K562 (cell line): ENCODE measurements around the gene FAM174B. TPM values are rescaled to one million over a fixed set of nuclear protein-coding genes. Genes with fewer than 3 reads are reported as not detected.

Experiments
- ATAC-seq: fragments of 200-7000 bp; cut with Tn5 transposase; 3 replicates; pipeline ENCODE4 v1.9.1; 2020; ENCODE audit warnings: moderate library complexity
- BruUV-seq: library from RNA; stranded (reverse); fragments of 400-500 nt; replicated peaks from 2 replicates; lab custom pipeline; 2021; lab: Mats Ljungman, UMichigan
- CTCF ChIA-PET: fragments of 300-600 bp; formaldehyde crosslinking; extraction: SDS; loops from one replicate; lab custom pipeline; 2021; ENCODE audit warnings: low intra/inter-chr PET ratio; lab: Yijun Ruan, JAX
- POLR2A ChIA-PET: fragments of 300-600, 350-650 bp; sonication (Branson Sonifier 250); formaldehyde crosslinking; extraction: SDS; loops from one replicate; lab custom pipeline; 2021; ENCODE audit warnings: antibody characterized with exemption, inconsistent platforms; lab: Yijun Ruan, JAX
- DNase-seq, 4 experiments: peaks; one replicate each; pipeline versions ENCODE4 v3.0.0 to v3.0.0-alpha.2; 2011 to 2018; ENCODE audit warnings: low spot score in 3 of 4, mixed read lengths in 3 of 4; ENCODE audit errors: extremely low read depth in 1 of 4
- FAIRE-seq: peaks from 2 replicates; lab custom pipeline; 2011; peaks lifted over from hg19 to GRCh38; lab: Jason Lieb, UNC
- H2AFZ ChIP-seq: 2 replicates; pipeline ENCODE4 v1.6.0; 2011; ENCODE audit warnings: low read depth, low read length, control low read depth, inconsistent platforms
- H3K27ac ChIP-seq: fragments of 200-600 bp; 3 replicates; pipeline ENCODE4 v1.8.0; 2011; ENCODE audit warnings: low read depth, mild to moderate bottlenecking, control low read depth, inconsistent platforms, low read length, moderate library complexity, mixed read lengths; ENCODE audit errors: extremely low read depth
- H3K27me3 ChIP-seq, 2 experiments: fragments of 300-600 bp in 1 of 2; 2 replicates in 1 of 2; 3 replicates in 1 of 2; pipeline versions ENCODE4 v1.6.0 to v1.8.0; 2011; ENCODE audit warnings: inconsistent platforms in 2 of 2, low read length in 2 of 2, mild to moderate bottlenecking in 1 of 2, mixed read lengths in 1 of 2, moderate library complexity in 1 of 2; ENCODE audit not compliant: control insufficient read depth in 2 of 2, insufficient read depth in 2 of 2
- H3K36me3 ChIP-seq: fragments of 300-600 bp; 3 replicates; pipeline ENCODE4 v1.8.0; 2011; ENCODE audit warnings: mild to moderate bottlenecking, low read length, inconsistent platforms; ENCODE audit not compliant: control insufficient read depth, insufficient read depth
- H3K4me1 ChIP-seq, 2 experiments: fragments of 200-600 bp in 1 of 2; replicated peaks in 1 of 2; 2 replicates in 1 of 2; 3 replicates in 1 of 2; pipeline versions ENCODE4 v1.5.1 to v1.8.0; 2011; ENCODE audit warnings: inconsistent platforms in 2 of 2, low read length in 2 of 2, mild to moderate bottlenecking in 1 of 2, mixed read lengths in 1 of 2, moderate library complexity in 1 of 2; ENCODE audit not compliant: control insufficient read depth in 2 of 2, insufficient read depth in 2 of 2
- H3K4me2 ChIP-seq: 2 replicates; pipeline ENCODE4 v1.6.1; 2011; ENCODE audit warnings: low read length, control low read depth, inconsistent platforms, mixed read lengths; ENCODE audit not compliant: insufficient read depth
- H3K4me3 ChIP-seq: fragments of 200-600 bp; sonication (generic), shearing (Covaris generic); 2 replicates; pipeline ENCODE4 v1.5.1; 2016; ENCODE audit warnings: control low read depth, inconsistent platforms
- H3K79me2 ChIP-seq: fragments of 200-600 bp; 3 replicates; pipeline ENCODE4 v1.8.0; 2011; ENCODE audit warnings: low read length, inconsistent platforms; ENCODE audit not compliant: control insufficient read depth, insufficient read depth
- H3K9ac ChIP-seq, 2 experiments: 2 replicates each; pipeline versions ENCODE4 v1.6.0 to v1.6.1; 2011; ENCODE audit warnings: low read depth in 2 of 2, low read length in 2 of 2, control low read depth in 1 of 2, inconsistent platforms in 1 of 2, mild to moderate bottlenecking in 1 of 2, mixed read lengths in 1 of 2; ENCODE audit not compliant: insufficient read depth in 1 of 2
- H3K9me1 ChIP-seq: one replicate; pipeline ENCODE4 v1.6.0; 2011; ENCODE audit warnings: inconsistent platforms, mild to moderate bottlenecking, low read length, moderate library complexity; ENCODE audit not compliant: control insufficient read depth, insufficient read depth
- H3K9me3 ChIP-seq: replicated peaks from 2 replicates; pipeline ENCODE4 v1.5.1; 2011; ENCODE audit warnings: low read depth, low read length, inconsistent platforms; ENCODE audit not compliant: control insufficient read depth, insufficient read depth
- H4K20me1 ChIP-seq: replicated peaks from 2 replicates; pipeline ENCODE4 v1.6.1; 2011; ENCODE audit warnings: low read length, inconsistent platforms, mixed read lengths; ENCODE audit not compliant: control insufficient read depth, insufficient read depth
- ESRRB ChIP-seq: fragments of 250-450 bp; sonication (Bioruptor Pico); IDR thresholded peaks from 2 replicates; pipeline ENCODE4 v1.5.0; 2020; ENCODE audit warnings: mild to moderate bottlenecking, moderate library complexity, borderline replicate concordance
- KDM5B ChIP-seq: fragments of 200-600 bp; sonication (generic); IDR thresholded peaks from 2 replicates; pipeline ENCODE4 v1.6.1; 2012; ENCODE audit warnings: low read depth, mild to moderate bottlenecking, moderate library complexity, low read length, control low read depth, inconsistent platforms; ENCODE audit not compliant: insufficient replicate concordance
- RB1 ChIP-seq: fragments of 450-650 bp; IDR thresholded peaks from 2 replicates; pipeline ENCODE4 v1.6.1; 2017; ENCODE audit warnings: low read depth, mild to moderate bottlenecking
- SNRNP70 ChIP-seq: fragments of 200-400 bp; formaldehyde crosslinking; optimal IDR thresholded peaks from 2 replicates; pipeline ENCODE3; 2017; ENCODE audit warnings: low read depth, low read length
- ZFP36 ChIP-seq: fragments of 150-350 bp; IDR thresholded peaks from 2 replicates; pipeline ENCODE4 v1.6.1; 2018; ENCODE audit warnings: low read length, low read depth; ENCODE audit not compliant: partially characterized antibody
- ZNF174 ChIP-seq: fragments of 250-450 bp; sonication (Bioruptor Pico); IDR thresholded peaks from 2 replicates; pipeline ENCODE4 v1.4.0; 2020; ENCODE audit warnings: mild to moderate bottlenecking
- ZNF23 ChIP-seq: fragments of 250-450 bp; sonication (Bioruptor Pico); IDR thresholded peaks from 2 replicates; pipeline ENCODE4 v1.4.0; 2020; ENCODE audit warnings: mild to moderate bottlenecking
- ZNF668 ChIP-seq: fragments of 250-450 bp; sonication (Bioruptor Pico); IDR thresholded peaks from 2 replicates; pipeline ENCODE4 v1.8.0; 2022; ENCODE audit warnings: mild to moderate bottlenecking, inconsistent platforms
- WGBS: fragments of 100-300 bp; shearing (Covaris generic); methylation state at CpG from one replicate; pipeline ENCODE4 v1.1.6; 2016; ENCODE audit warnings: low coverage, mixed read lengths; ENCODE audit not compliant: insufficient coverage; ENCODE audit errors: missing lambda C conversion rate; 5-methylcytosine and 5-hydroxymethylcytosine counted together
- in situ Hi-C: fragments of 300-500 bp; cut with MboI; formaldehyde crosslinking; loops from 4 replicates; pipeline ENCODE4 v1.15.0; 2018; ENCODE audit warnings: inconsistent platforms, mixed read lengths
- intact Hi-C: fragments of 100-400 bp; cut with micrococcal nuclease; formaldehyde crosslinking; loops from 2 replicates; pipeline ENCODE4 v1.14.2; 2022
- polyA plus RNA-seq, 8 experiments: library from polyadenylated mRNA; depleted of rRNA in 4 of 8; stranded (reverse) in 5 of 8; unstranded in 3 of 8; fragments of >200 nt; fragmentation: Nextera tagmentation in 2 of 8; fragmentation: Illumina TruSeq in 1 of 8; extraction: Ambion mirVana in 2 of 8; extraction: Trizol in 1 of 8; gene quantifications; 2 replicates each; pipeline versions ENCODE4 v1.2.1 to v1.2.3, GENCODE V29; 2011 to 2014; ENCODE audit warnings: inconsistent platforms in 1 of 8, missing spikeins in 1 of 8
- total RNA-seq, 7 experiments: library from RNA; depleted of rRNA in 6 of 7; stranded (reverse); fragments of >200 nt in 6 of 7; fragmentation: Illumina TruSeq in 2 of 7; extraction: Trizol in 2 of 7; gene quantifications; 2 replicates each; pipeline versions ENCODE4 v1.2.1 to v1.2.3, GENCODE V29; 2011 to 2021; ENCODE audit warnings: low replicate concordance in 1 of 7
- TF ChIP-seq, protein P1 (sequence below): fragments of 250-450 bp; sonication (Bioruptor Pico); IDR thresholded peaks from 2 replicates; pipeline ENCODE4 v1.8.0; 2021; ENCODE audit warnings: borderline replicate concordance, mild to moderate bottlenecking, moderate library complexity; ENCODE audit not compliant: poor library complexity, severe bottlenecking
- TF ChIP-seq, protein P2 (sequence below): sonication (generic); formaldehyde crosslinking; IDR thresholded peaks from 2 replicates; pipeline ENCODE4 v1.8.0; 2022; ENCODE audit warnings: missing genetic modification reagents, mild to moderate bottlenecking, borderline replicate concordance
- TF ChIP-seq, protein P3 (sequence below): fragments of 250-450 bp; sonication (Bioruptor Pico); IDR thresholded peaks from 2 replicates; pipeline ENCODE4 v1.4.0; 2020
- TF ChIP-seq, protein P4 (sequence below): fragments of 250-450 bp; sonication (Bioruptor Pico); IDR thresholded peaks from 2 replicates; pipeline ENCODE4 v1.8.0; 2021; ENCODE audit warnings: mild to moderate bottlenecking, moderate library complexity
- TF ChIP-seq, protein P5 (sequence below): IDR thresholded peaks from 2 replicates; pipeline ENCODE4 v1.6.1; 2014; ENCODE audit warnings: antibody characterized with exemption

The FAM174B gene
- total and polyA plus RNA-seq, 9 of the 15 experiments (the other 6 are each of a cell fraction or from before 2014, with no cell fraction given), result 0.39 to 2.7 (median 1.9) TPM; not detected in 1

DNA sequence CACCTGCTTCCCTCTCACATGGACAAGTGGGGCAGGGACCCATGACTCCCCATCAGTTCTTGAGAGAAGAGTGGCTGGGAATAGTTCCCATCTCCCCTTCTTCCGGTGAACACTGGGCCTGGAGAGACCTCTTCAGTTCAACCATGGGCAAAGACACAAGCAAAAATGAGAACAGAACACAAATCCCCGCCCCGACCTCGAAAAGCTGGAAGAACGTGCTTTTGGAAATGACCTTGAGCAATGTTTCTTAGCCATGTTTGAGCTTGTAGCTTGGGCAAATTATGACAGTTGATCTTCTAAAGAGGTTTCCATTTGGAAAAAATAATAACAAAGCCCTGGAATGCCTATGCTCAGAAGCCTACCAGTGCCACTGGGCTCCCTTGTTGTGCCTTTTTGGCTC lies 59.0 kb downstream of the FAM174B start:
- 2% methylated on average over 5 of the region's 5 CpGs for WGBS
- ATAC-seq (no peak), FAIRE-seq (no peak), DNase-seq (no peak)
- H3K79me2 ChIP-seq, result no peaks in the 10 kb centered on the region
- CTCF ChIA-PET, result no interaction called here
- no peak overlapping the region for H3K4me2 ChIP-seq
- in situ Hi-C loops, result no loop called here
- no TSS peak for BruUV-seq
- no peaks in the 10 kb centered on the region for H3K4me1 ChIP-seq
- POLR2A ChIA-PET, result no interaction called here
- H3K9me3 ChIP-seq, result no peaks in the 10 kb centered on the region
- no peak overlapping the region for H2AFZ ChIP-seq
- H3K27ac ChIP-seq, result no peak overlapping the region
- no peaks in the 10 kb centered on the region for H3K9me1 ChIP-seq
- H4K20me1 ChIP-seq, result no peaks in the 10 kb centered on the region
- peaks cover 22 to 55% of the 10 kb centered on the region in 2 experiments for H3K27me3 ChIP-seq
- intact Hi-C loops, result no loop called here
- H3K4me3 ChIP-seq, result no peak overlapping the region
- H3K9ac ChIP-seq, result no peak overlapping the region
- no peaks in the 10 kb centered on the region for H3K36me3 ChIP-seq
- TF ChIP-seq ZFP36 (no peak), ZNF668 (CRISPR knock-in tag) (no peak), ESRRB (no peak), ZNF23 (CRISPR knock-in tag) (no peak), RB1 (no peak), SNRNP70 (no peak), ZNF174 (CRISPR knock-in tag) (no peak), KDM5B (no peak)
- TF ChIP-seq, protein P1, sequence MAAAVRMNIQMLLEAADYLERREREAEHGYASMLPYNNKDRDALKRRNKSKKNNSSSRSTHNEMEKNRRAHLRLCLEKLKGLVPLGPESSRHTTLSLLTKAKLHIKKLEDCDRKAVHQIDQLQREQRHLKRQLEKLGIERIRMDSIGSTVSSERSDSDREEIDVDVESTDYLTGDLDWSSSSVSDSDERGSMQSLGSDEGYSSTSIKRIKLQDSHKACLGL (CRISPR knock-in tag), result no peak
- TF ChIP-seq, protein P2, sequence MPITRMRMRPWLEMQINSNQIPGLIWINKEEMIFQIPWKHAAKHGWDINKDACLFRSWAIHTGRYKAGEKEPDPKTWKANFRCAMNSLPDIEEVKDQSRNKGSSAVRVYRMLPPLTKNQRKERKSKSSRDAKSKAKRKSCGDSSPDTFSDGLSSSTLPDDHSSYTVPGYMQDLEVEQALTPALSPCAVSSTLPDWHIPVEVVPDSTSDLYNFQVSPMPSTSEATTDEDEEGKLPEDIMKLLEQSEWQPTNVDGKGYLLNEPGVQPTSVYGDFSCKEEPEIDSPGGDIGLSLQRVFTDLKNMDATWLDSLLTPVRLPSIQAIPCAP (CRISPR knock-in tag), result no peak
- TF ChIP-seq, protein P3, sequence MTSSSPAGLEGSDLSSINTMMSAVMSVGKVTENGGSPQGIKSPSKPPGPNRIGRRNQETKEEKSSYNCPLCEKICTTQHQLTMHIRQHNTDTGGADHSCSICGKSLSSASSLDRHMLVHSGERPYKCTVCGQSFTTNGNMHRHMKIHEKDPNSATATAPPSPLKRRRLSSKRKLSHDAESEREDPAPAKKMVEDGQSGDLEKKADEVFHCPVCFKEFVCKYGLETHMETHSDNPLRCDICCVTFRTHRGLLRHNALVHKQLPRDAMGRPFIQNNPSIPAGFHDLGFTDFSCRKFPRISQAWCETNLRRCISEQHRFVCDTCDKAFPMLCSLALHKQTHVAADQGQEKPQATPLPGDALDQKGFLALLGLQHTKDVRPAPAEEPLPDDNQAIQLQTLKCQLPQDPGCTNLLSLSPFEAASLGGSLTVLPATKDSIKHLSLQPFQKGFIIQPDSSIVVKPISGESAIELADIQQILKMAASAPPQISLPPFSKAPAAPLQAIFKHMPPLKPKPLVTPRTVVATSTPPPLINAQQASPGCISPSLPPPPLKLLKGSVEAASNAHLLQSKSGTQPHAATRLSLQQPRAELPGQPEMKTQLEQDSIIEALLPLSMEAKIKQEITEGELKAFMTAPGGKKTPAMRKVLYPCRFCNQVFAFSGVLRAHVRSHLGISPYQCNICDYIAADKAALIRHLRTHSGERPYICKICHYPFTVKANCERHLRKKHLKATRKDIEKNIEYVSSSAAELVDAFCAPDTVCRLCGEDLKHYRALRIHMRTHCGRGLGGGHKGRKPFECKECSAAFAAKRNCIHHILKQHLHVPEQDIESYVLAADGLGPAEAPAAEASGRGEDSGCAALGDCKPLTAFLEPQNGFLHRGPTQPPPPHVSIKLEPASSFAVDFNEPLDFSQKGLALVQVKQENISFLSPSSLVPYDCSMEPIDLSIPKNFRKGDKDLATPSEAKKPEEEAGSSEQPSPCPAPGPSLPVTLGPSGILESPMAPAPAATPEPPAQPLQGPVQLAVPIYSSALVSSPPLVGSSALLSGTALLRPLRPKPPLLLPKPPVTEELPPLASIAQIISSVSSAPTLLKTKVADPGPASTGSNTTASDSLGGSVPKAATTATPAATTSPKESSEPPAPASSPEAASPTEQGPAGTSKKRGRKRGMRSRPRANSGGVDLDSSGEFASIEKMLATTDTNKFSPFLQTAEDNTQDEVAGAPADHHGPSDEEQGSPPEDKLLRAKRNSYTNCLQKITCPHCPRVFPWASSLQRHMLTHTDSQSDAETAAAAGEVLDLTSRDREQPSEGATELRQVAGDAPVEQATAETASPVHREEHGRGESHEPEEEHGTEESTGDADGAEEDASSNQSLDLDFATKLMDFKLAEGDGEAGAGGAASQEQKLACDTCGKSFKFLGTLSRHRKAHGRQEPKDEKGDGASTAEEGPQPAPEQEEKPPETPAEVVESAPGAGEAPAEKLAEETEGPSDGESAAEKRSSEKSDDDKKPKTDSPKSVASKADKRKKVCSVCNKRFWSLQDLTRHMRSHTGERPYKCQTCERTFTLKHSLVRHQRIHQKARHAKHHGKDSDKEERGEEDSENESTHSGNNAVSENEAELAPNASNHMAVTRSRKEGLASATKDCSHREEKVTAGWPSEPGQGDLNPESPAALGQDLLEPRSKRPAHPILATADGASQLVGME, result no peak
- TF ChIP-seq, protein P4, sequence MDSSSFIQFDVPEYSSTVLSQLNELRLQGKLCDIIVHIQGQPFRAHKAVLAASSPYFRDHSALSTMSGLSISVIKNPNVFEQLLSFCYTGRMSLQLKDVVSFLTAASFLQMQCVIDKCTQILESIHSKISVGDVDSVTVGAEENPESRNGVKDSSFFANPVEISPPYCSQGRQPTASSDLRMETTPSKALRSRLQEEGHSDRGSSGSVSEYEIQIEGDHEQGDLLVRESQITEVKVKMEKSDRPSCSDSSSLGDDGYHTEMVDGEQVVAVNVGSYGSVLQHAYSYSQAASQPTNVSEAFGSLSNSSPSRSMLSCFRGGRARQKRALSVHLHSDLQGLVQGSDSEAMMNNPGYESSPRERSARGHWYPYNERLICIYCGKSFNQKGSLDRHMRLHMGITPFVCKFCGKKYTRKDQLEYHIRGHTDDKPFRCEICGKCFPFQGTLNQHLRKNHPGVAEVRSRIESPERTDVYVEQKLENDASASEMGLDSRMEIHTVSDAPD, result no peak
- TF ChIP-seq, protein P5, sequence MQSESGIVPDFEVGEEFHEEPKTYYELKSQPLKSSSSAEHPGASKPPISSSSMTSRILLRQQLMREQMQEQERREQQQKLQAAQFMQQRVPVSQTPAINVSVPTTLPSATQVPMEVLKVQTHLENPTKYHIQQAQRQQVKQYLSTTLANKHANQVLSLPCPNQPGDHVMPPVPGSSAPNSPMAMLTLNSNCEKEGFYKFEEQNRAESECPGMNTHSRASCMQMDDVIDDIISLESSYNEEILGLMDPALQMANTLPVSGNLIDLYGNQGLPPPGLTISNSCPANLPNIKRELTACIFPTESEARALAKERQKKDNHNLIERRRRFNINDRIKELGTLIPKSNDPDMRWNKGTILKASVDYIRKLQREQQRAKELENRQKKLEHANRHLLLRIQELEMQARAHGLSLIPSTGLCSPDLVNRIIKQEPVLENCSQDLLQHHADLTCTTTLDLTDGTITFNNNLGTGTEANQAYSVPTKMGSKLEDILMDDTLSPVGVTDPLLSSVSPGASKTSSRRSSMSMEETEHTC, result no peak
